GM12878 (cell line): ENCODE results near the gene ATP5PB. TPM values are rescaled to one million over a fixed set of nuclear protein-coding genes. Genes with fewer than 3 reads are reported as not detected.

ENCODE experiments used
- ATAC-seq: fragments of 200-7000 bp; cut with Tn5 transposase; 3 replicates; pipeline ENCODE4 v1.9.1; 2020; ENCODE audit warnings: mild to moderate bottlenecking, moderate library complexity
- BruUV-seq: library from RNA; stranded (reverse); fragments of 400-500 nt; replicated peaks from 2 replicates; lab custom pipeline; 2021; lab: Mats Ljungman, UMichigan
- CTCF ChIA-PET: fragments of 300-600 bp; sonication (Branson Sonifier 250); formaldehyde crosslinking; extraction: SDS; loops from one replicate; lab custom pipeline; 2021; ENCODE audit warnings: inconsistent platforms; lab: Yijun Ruan, JAX
- POLR2A ChIA-PET: fragments of 350-600 bp; formaldehyde crosslinking; extraction: SDS; loops from one replicate; lab custom pipeline; 2021; ENCODE audit warnings: inconsistent platforms; lab: Charles Lee
- RAD21 ChIA-PET: fragments of 300-600 bp; sonication (Branson Sonifier 250); formaldehyde crosslinking; loops from one replicate; lab custom pipeline; 2023; ENCODE audit warnings: antibody characterized with exemption; ENCODE audit not compliant: unreplicated experiment; lab: Charles Lee
- SMC1A ChIA-PET: fragments of 300-600 bp; sonication (Branson Sonifier 250); formaldehyde crosslinking; loops from one replicate; lab custom pipeline; 2023; ENCODE audit not compliant: unreplicated experiment, uncharacterized antibody; lab: Charles Lee
- DNase-seq: peaks from one replicate; pipeline ENCODE4 v3.0.0-alpha.2; 2011; ENCODE audit warnings: low read depth, low spot score
- FAIRE-seq: peaks from 3 replicates; lab custom pipeline; 2011; peaks lifted over from hg19 to GRCh38; lab: Jason Lieb, UNC
- H2AFZ ChIP-seq: 2 replicates; pipeline ENCODE4 v1.6.0; 2011; ENCODE audit warnings: low read depth, low read length, control low read depth; ENCODE audit not compliant: control insufficient read depth
- H3K27ac ChIP-seq: 2 replicates; pipeline ENCODE4 v1.5.1; 2011; ENCODE audit warnings: control low read depth; ENCODE audit not compliant: control insufficient read depth, insufficient read depth
- H3K27me3 ChIP-seq, 2 experiments: replicated peaks in 1 of 2; 2 replicates each; pipeline versions ENCODE4 v1.6.0 to v1.6.1; 2011; ENCODE audit warnings: low read length in 1 of 2; ENCODE audit not compliant: control insufficient read depth in 2 of 2, insufficient read depth in 2 of 2
- H3K36me3 ChIP-seq, 2 experiments: 2 replicates each; pipeline ENCODE4 v1.5.1; 2011; ENCODE audit warnings: low read length in 1 of 2; ENCODE audit not compliant: control insufficient read depth in 2 of 2, insufficient read depth in 2 of 2
- H3K4me1 ChIP-seq: 2 replicates; pipeline ENCODE4 v1.6.1; 2011; ENCODE audit warnings: mild to moderate bottlenecking, low read length, moderate library complexity, mixed read lengths; ENCODE audit not compliant: control insufficient read depth, insufficient read depth
- H3K4me2 ChIP-seq: 2 replicates; pipeline ENCODE4 v1.6.0; 2011; ENCODE audit warnings: control low read depth; ENCODE audit not compliant: control insufficient read depth, insufficient read depth
- H3K4me3 ChIP-seq: fragments of 200-600 bp; sonication (generic); 2 replicates; pipeline ENCODE4 v1.5.1; 2016
- H3K79me2 ChIP-seq: 2 replicates; pipeline ENCODE4 v1.6.0; 2011; ENCODE audit warnings: low read length; ENCODE audit not compliant: control insufficient read depth, insufficient read depth
- H3K9ac ChIP-seq: 2 replicates; pipeline ENCODE4 v1.8.0; 2011; ENCODE audit warnings: low read length, control low read depth, mixed read lengths; ENCODE audit not compliant: control insufficient read depth, insufficient read depth
- H3K9me3 ChIP-seq: replicated peaks from 3 replicates; pipeline ENCODE4 v1.5.1; 2011; ENCODE audit warnings: mild to moderate bottlenecking, low read length; ENCODE audit not compliant: control insufficient read depth, insufficient read depth
- H4K20me1 ChIP-seq: 2 replicates; pipeline ENCODE4 v1.6.0; 2011; ENCODE audit not compliant: control insufficient read depth, insufficient read depth
- BACH1 ChIP-seq: fragments of 450-650 bp; IDR thresholded peaks from 2 replicates; pipeline ENCODE4 v1.6.1; 2017; ENCODE audit warnings: mild to moderate bottlenecking, borderline replicate concordance
- BHLHE40 ChIP-seq, 2 experiments: fragments of 450-650 bp in 1 of 2; IDR thresholded peaks; 2 replicates each; pipeline ENCODE4 v1.6.1; 2011 to 2017; ENCODE audit warnings: low read depth in 2 of 2, borderline replicate concordance in 1 of 2, improper control_type of control experiment in 1 of 2, low read length in 1 of 2, mild to moderate bottlenecking in 1 of 2
- CHD4 ChIP-seq: fragments of 200-600 bp; sonication (generic); IDR thresholded peaks from 2 replicates; pipeline ENCODE4 v1.6.1; 2016; ENCODE audit warnings: mild to moderate bottlenecking
- DPF2 ChIP-seq: fragments of 450-650 bp; IDR thresholded peaks from 2 replicates; pipeline ENCODE4 v1.6.1; 2017; ENCODE audit warnings: mild to moderate bottlenecking
- FOXM1 ChIP-seq: IDR thresholded peaks from 2 replicates; pipeline ENCODE4 v1.6.1; 2012; ENCODE audit warnings: low read depth, mild to moderate bottlenecking, inconsistent platforms, low read length, moderate library complexity
- LARP7 ChIP-seq: fragments of 450-650 bp; IDR thresholded peaks from 2 replicates; pipeline ENCODE4 v1.6.1; 2017; ENCODE audit warnings: mild to moderate bottlenecking
- NFIC ChIP-seq: IDR thresholded peaks from 2 replicates; pipeline ENCODE4 v1.6.1; 2012; ENCODE audit warnings: low read depth, mild to moderate bottlenecking, inconsistent platforms, low read length, moderate library complexity
- NFYA ChIP-seq: IDR thresholded peaks from 2 replicates; pipeline ENCODE4 v1.6.1; 2011; ENCODE audit warnings: low read depth, mild to moderate bottlenecking, low read length, improper control_type of control experiment, borderline replicate concordance
- NKRF ChIP-seq: fragments of 450-650 bp; conservative IDR thresholded peaks from 2 replicates; pipeline ENCODE4 v1.6.1; 2017; ENCODE audit warnings: mild to moderate bottlenecking, moderate library complexity
- NRF1 ChIP-seq: conservative IDR thresholded peaks from 2 replicates; pipeline ENCODE4 v1.6.1; 2011; ENCODE audit warnings: mild to moderate bottlenecking, low read depth, low read length, improper control_type of control experiment
- USF2 ChIP-seq: IDR thresholded peaks from 2 replicates; pipeline ENCODE4 v1.6.1; 2011; ENCODE audit warnings: low read depth, low read length, improper control_type of control experiment, borderline replicate concordance
- ZBTB33 ChIP-seq: fragments of 450-650 bp; IDR thresholded peaks from 2 replicates; pipeline ENCODE4 v1.6.1; 2017; ENCODE audit warnings: mild to moderate bottlenecking
- ZSCAN29 ChIP-seq: fragments of 450-650 bp; IDR thresholded peaks from 2 replicates; pipeline ENCODE4 v1.6.1; 2017; ENCODE audit warnings: mild to moderate bottlenecking, moderate library complexity
- whole genome bisulfite sequencing: methylation state at CpG from one replicate; pipeline ENCODE4 v1.1.6; 2016; ENCODE audit warnings: low lambda C conversion rate; ENCODE audit not compliant: insufficient replicate concordance, insufficient coverage; ENCODE audit errors: missing lambda C conversion rate; 5-methylcytosine and 5-hydroxymethylcytosine counted together
- in situ Hi-C: fragments of 300-500 bp; cut with MboI; formaldehyde crosslinking; loops from 9 replicates; pipeline ENCODE4 v1.14.3; 2018; ENCODE audit warnings: mixed read lengths
- intact Hi-C: fragments of 100-400 bp; cut with micrococcal nuclease; formaldehyde crosslinking; loops from one replicate; pipeline ENCODE4 v1.14.2; 2022; ENCODE audit not compliant: unreplicated experiment
- polyA plus RNA-seq, 11 experiments: library from polyadenylated mRNA; depleted of rRNA in 4 of 11; unstranded in 6 of 11; stranded (reverse) in 5 of 11; fragments of >200 nt; fragmentation: Nextera tagmentation in 4 of 11; fragmentation: Illumina TruSeq in 1 of 11; extraction: Ambion mirVana in 4 of 11; extraction: Trizol in 1 of 11; gene quantifications; 1 replicate in 1 of 11; 2 replicates in 10 of 11; pipeline versions ENCODE4 v1.2.1 to v1.2.3, GENCODE V29; 2011 to 2016; ENCODE audit warnings: inconsistent platforms in 2 of 11, missing spikeins in 2 of 11, low read depth in 1 of 11
- total RNA-seq, 4 experiments: library from RNA; depleted of rRNA in 3 of 4; stranded (reverse); fragments of >200 nt in 3 of 4; fragmentation: Illumina TruSeq in 1 of 4; extraction: Trizol in 1 of 4; gene quantifications; 2 replicates each; pipeline versions ENCODE4 v1.2.1 to v1.2.3, GENCODE V29; 2013 to 2021
- TF ChIP-seq, protein P1 (sequence below): IDR thresholded peaks from 2 replicates; pipeline ENCODE4 v1.6.1; 2012; ENCODE audit warnings: low read length, inconsistent platforms
- TF ChIP-seq, protein P2 (sequence below): fragments of 450-650 bp; IDR thresholded peaks from 2 replicates; pipeline ENCODE4 v1.6.1; 2017; ENCODE audit warnings: mild to moderate bottlenecking, low read depth, inconsistent platforms; ENCODE audit not compliant: poor library complexity, severe bottlenecking

ATP5PB gene
- total and polyA plus RNA-seq, 10 of the 15 experiments (the other 5 are each of a cell fraction or from before 2014, with no cell fraction given), result 380 to 1,760 (median 677) TPM

GRCh38 chr1:111487133-111487532 is 37.9 kb downstream of the ATP5PB start:
- SMC1A ChIA-PET, result interaction anchor here (0.7 kb wide), 1 partner anchor 48 kb away, joined by 3 read pairs; no protein-coding TSS in a partner anchor
- no peaks in the 10 kb centered on the region for H3K36me3 ChIP-seq
- no peak overlapping the region for H3K4me2 ChIP-seq
- no peak for DNase-seq
- H3K27me3 ChIP-seq, result no peaks in the 10 kb centered on the region
- H3K9me3 ChIP-seq, result no peaks in the 10 kb centered on the region
- ATAC-seq, result no peak
- H3K79me2 ChIP-seq, result no peaks in the 10 kb centered on the region
- in situ Hi-C loops, result loop anchor here (25.0 kb wide), 1 partner anchor 875 kb away; no protein-coding TSS in a partner anchor
- no peak for FAIRE-seq
- RAD21 ChIA-PET, result no interaction called here
- no peaks in the 10 kb centered on the region for H3K4me1 ChIP-seq
- H2AFZ ChIP-seq, result no peak overlapping the region
- H3K27ac ChIP-seq, result no peak overlapping the region
- POLR2A ChIA-PET, result no interaction called here
- intact Hi-C loops, result no loop called here
- H3K4me3 ChIP-seq, result no peak overlapping the region
- no peaks in the 10 kb centered on the region for H4K20me1 ChIP-seq
- CTCF ChIA-PET, result no interaction called here
- BruUV-seq, result no TSS peak
- H3K9ac ChIP-seq, result no peak overlapping the region
- 57% methylated on average over 6 of the region's 6 CpGs for WGBS
- no peak for TF ChIP-seq CHD4
- no peak for TF ChIP-seq USF2
- TF ChIP-seq BHLHE40 (IDR thresholded peaks at IDR 0.05; ENCODE audit: borderline replicate concordance in 1 of 2, low read depth in 2 of 2, low read length in 1 of 2), result no peak
- no peak for TF ChIP-seq FOXM1
- no peak for TF ChIP-seq NFIC
- no peak for TF ChIP-seq DPF2
- no peak for TF ChIP-seq ZBTB33
- no peak for TF ChIP-seq BACH1
- no peak for TF ChIP-seq ZSCAN29
- no peak for TF ChIP-seq LARP7
- TF ChIP-seq NFYA, result no peak
- TF ChIP-seq NRF1, result no peak
- TF ChIP-seq, protein P1, sequence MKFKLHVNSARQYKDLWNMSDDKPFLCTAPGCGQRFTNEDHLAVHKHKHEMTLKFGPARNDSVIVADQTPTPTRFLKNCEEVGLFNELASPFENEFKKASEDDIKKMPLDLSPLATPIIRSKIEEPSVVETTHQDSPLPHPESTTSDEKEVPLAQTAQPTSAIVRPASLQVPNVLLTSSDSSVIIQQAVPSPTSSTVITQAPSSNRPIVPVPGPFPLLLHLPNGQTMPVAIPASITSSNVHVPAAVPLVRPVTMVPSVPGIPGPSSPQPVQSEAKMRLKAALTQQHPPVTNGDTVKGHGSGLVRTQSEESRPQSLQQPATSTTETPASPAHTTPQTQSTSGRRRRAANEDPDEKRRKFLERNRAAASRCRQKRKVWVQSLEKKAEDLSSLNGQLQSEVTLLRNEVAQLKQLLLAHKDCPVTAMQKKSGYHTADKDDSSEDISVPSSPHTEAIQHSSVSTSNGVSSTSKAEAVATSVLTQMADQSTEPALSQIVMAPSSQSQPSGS, result no peak
- TF ChIP-seq NKRF, result no peak
- TF ChIP-seq, protein P2, sequence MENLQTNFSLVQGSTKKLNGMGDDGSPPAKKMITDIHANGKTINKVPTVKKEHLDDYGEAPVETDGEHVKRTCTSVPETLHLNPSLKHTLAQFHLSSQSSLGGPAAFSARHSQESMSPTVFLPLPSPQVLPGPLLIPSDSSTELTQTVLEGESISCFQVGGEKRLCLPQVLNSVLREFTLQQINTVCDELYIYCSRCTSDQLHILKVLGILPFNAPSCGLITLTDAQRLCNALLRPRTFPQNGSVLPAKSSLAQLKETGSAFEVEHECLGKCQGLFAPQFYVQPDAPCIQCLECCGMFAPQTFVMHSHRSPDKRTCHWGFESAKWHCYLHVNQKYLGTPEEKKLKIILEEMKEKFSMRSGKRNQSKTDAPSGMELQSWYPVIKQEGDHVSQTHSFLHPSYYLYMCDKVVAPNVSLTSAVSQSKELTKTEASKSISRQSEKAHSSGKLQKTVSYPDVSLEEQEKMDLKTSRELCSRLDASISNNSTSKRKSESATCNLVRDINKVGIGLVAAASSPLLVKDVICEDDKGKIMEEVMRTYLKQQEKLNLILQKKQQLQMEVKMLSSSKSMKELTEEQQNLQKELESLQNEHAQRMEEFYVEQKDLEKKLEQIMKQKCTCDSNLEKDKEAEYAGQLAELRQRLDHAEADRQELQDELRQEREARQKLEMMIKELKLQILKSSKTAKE, result no peak
